SH-SY5Y (cell line): ENCODE results near the gene OR10AD1.

Experiments used
- GATA2 ChIP-seq: IDR thresholded peaks from 2 replicates; pipeline ENCODE4 v1.6.1; 2011; ENCODE audit warnings: mild to moderate bottlenecking, low read depth, low read length
- GATA3 ChIP-seq: IDR thresholded peaks from 2 replicates; pipeline ENCODE4 v1.6.1; 2011; ENCODE audit warnings: low read depth, mild to moderate bottlenecking, low read length, moderate library complexity

DNA sequence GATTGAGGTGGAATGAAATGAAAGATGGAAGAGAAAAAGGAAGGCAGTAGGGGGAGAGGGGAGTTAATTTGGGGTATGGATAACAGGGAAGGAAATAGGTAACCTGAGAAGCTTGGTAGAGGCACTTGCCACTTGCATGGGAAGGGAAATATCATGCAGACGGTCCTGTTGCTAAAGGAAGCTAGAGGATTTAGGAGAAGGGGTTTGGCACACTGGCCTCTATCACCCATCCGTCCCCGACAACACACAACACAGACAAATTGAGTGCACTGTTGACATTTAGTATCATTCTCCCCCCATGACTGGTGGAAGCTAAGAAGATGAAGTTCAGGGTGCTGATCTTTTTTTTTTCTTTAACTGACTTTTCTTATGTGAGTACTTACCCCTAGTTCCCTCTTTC, 2.0 kb downstream of the OR10AD1 start:
- TF ChIP-seq GATA2 (no peak), GATA3 (no peak)
